Skeletal muscle tissue (tissue), 4 donors: ENCODE results near the gene GPC6. TPM values are rescaled to one million over a fixed set of nuclear protein-coding genes. Genes with fewer than 3 reads are reported as not detected.

Experiments
- H3K27ac ChIP-seq: one replicate; pipeline ENCODE4 v1.7.0; 2013; ENCODE audit warnings: mild to moderate bottlenecking, low read depth, low read length, inconsistent platforms
- H3K27me3 ChIP-seq, 3 donors: one replicate each; pipeline ENCODE4 v1.7.0; 2013; ENCODE audit warnings: low read length in 3 of 3; ENCODE audit not compliant: control insufficient read depth in 3 of 3, insufficient read depth in 3 of 3
- H3K36me3 ChIP-seq, 3 donors: one replicate each; pipeline ENCODE4 v1.7.0; 2013; ENCODE audit warnings: low read length in 3 of 3; ENCODE audit not compliant: control insufficient read depth in 3 of 3, insufficient read depth in 3 of 3
- H3K4me1 ChIP-seq, 3 donors: one replicate each; pipeline ENCODE4 v1.7.0; 2013; ENCODE audit warnings: low read length in 3 of 3, mild to moderate bottlenecking in 3 of 3; ENCODE audit not compliant: control insufficient read depth in 3 of 3, insufficient read depth in 3 of 3
- H3K4me3 ChIP-seq, 3 donors: one replicate each; pipeline ENCODE4 v1.7.0; 2013; ENCODE audit warnings: low read length in 3 of 3
- H3K9ac ChIP-seq, 3 donors: one replicate each; pipeline ENCODE4 v1.7.0; 2013; ENCODE audit warnings: low read length in 3 of 3, mild to moderate bottlenecking in 3 of 3, moderate library complexity in 2 of 3, low read depth in 1 of 3
- H3K9me3 ChIP-seq, 3 donors: one replicate each; pipeline ENCODE4 v1.7.0; 2013; ENCODE audit warnings: low read length in 3 of 3; ENCODE audit not compliant: control insufficient read depth in 3 of 3
- total RNA-seq: library from RNA; depleted of rRNA; stranded (reverse); fragments of >200 nt; gene quantifications from one replicate; pipeline ENCODE4 v1.2.3, GENCODE V29; 2014
- donor health status: Osteomylitis.

Gene GPC6
- total RNA-seq, 1 donor from 2014 or later, result 7.8 TPM

GRCh38 chr13:93957371-93957770, 730.8 kb downstream of the GPC6 start:
- H3K27me3 ChIP-seq, result no peaks in the 10 kb centered on the region
- H3K9me3 ChIP-seq, result no peaks in the 10 kb centered on the region
- no peaks in the 10 kb centered on the region for H3K4me1 ChIP-seq
- H3K27ac ChIP-seq, result no peak overlapping the region
- H3K9ac ChIP-seq, result no peak overlapping the region
- no peaks in the 10 kb centered on the region for H3K36me3 ChIP-seq
- no peak overlapping the region for H3K4me3 ChIP-seq

GRCh38 chr13:93959796-93960533, 733.4 kb downstream of the GPC6 start:
- no peak overlapping the region for H3K9ac ChIP-seq
- H3K4me1 ChIP-seq, result no peaks in the 10 kb centered on the region
- H3K9me3 ChIP-seq, result no peaks in the 10 kb centered on the region
- no peak overlapping the region for H3K27ac ChIP-seq
- H3K27me3 ChIP-seq, result no peaks in the 10 kb centered on the region
- no peaks in the 10 kb centered on the region for H3K36me3 ChIP-seq
- no peak overlapping the region for H3K4me3 ChIP-seq

- Histone ChIP-seq H3K27ac (no peak overlapping the region), H3K9me3 (peaks cover 0 to 2% (median 0%) of the 10 kb centered on the region in 3 donors), H3K27me3 (no peaks in the 10 kb centered on the region), H3K36me3 (no peaks in the 10 kb centered on the region), H3K4me3 (no peak overlapping the region), H3K4me1 (no peaks in the 10 kb centered on the region), H3K9ac (no peak overlapping the region)
Observed at GRCh38 chr13:93963266-93964145, 736.9 kb downstream of the GPC6 start.

GRCh38 chr13:93964146-93964512, 737.5 kb downstream of the GPC6 start:
- no peaks in the 10 kb centered on the region for H3K36me3 ChIP-seq
- H3K27ac ChIP-seq, result no peak overlapping the region

GRCh38 chr13:93965587-93965986, 739.0 kb downstream of the GPC6 start:
- no peak overlapping the region for H3K4me3 ChIP-seq
- peaks cover 0 to 2% (median 0%) of the 10 kb centered on the region in 3 donors for H3K9me3 ChIP-seq

More at GRCh38 chr13:93964146-93964512, 737.5 kb downstream of the GPC6 start:
- no peak overlapping the region for H3K9ac ChIP-seq
- H3K9me3 ChIP-seq, result peaks cover 0 to 2% (median 0%) of the 10 kb centered on the region in 3 donors
- no peaks in the 10 kb centered on the region for H3K4me1 ChIP-seq
- H3K4me3 ChIP-seq, result no peak overlapping the region
- no peaks in the 10 kb centered on the region for H3K27me3 ChIP-seq

GRCh38 chr13:93966267-93966936, 739.8 kb downstream of the GPC6 start:
- Histone ChIP-seq H3K4me1 (no peaks in the 10 kb centered on the region), H3K36me3 (no peaks in the 10 kb centered on the region), H3K27ac (no peak overlapping the region), H3K4me3 (no peak overlapping the region), H3K9ac (no peak overlapping the region), H3K27me3 (no peaks in the 10 kb centered on the region), H3K9me3 (peaks cover 0 to 2% (median 0%) of the 10 kb centered on the region in 3 donors)

More at GRCh38 chr13:93965587-93965986, 739.0 kb downstream of the GPC6 start:
- H3K36me3 ChIP-seq, result no peaks in the 10 kb centered on the region
- no peaks in the 10 kb centered on the region for H3K27me3 ChIP-seq
- H3K9ac ChIP-seq, result no peak overlapping the region
- H3K27ac ChIP-seq, result no peak overlapping the region
- no peaks in the 10 kb centered on the region for H3K4me1 ChIP-seq

- no peaks in the 10 kb centered on the region for H3K36me3 ChIP-seq
- no peak overlapping the region for H3K27ac ChIP-seq
- H3K4me1 ChIP-seq, result no peaks in the 10 kb centered on the region
- H3K9me3 ChIP-seq, result peaks cover 0 to 2% (median 0%) of the 10 kb centered on the region in 3 donors
- no peak overlapping the region for H3K9ac ChIP-seq
- no peak overlapping the region for H3K4me3 ChIP-seq
- H3K27me3 ChIP-seq, result no peaks in the 10 kb centered on the region
Observed at GRCh38 chr13:93967286-93967685, 740.7 kb downstream of the GPC6 start.

GRCh38 chr13:93975242-93975641, 748.6 kb downstream of the GPC6 start:
- Histone ChIP-seq H3K4me1 (no peaks in the 10 kb centered on the region), H3K4me3 (no peak overlapping the region), H3K27ac (no peak overlapping the region), H3K36me3 (no peaks in the 10 kb centered on the region), H3K9ac (no peak overlapping the region), H3K9me3 (no peaks in the 10 kb centered on the region), H3K27me3 (no peaks in the 10 kb centered on the region)

- Histone ChIP-seq H3K9me3 (no peaks in the 10 kb centered on the region), H3K27me3 (no peaks in the 10 kb centered on the region), H3K9ac (no peak overlapping the region), H3K4me1 (no peaks in the 10 kb centered on the region), H3K4me3 (no peak overlapping the region), H3K27ac (no peak overlapping the region), H3K36me3 (no peaks in the 10 kb centered on the region)
Observed at GRCh38 chr13:93976528-93976927, 749.9 kb downstream of the GPC6 start.
